Endothelial cell of umbilical vein (primary cell): Measurements from ENCODE around the gene IER3. TPM values are rescaled to one million over a fixed set of nuclear protein-coding genes. Genes with fewer than 3 reads are reported as not detected.
"Not testable (repeated sequence)": the region's sequence is repeated elsewhere in the genome, so short reads cannot be mapped to it uniquely, and the experiment has no call there.

Experiments used
- BruUV-seq: library from RNA; stranded (reverse); fragments of 400-500 nt; replicated peaks from 2 replicates; lab custom pipeline; 2021; lab: Mats Ljungman, UMichigan
- CTCF ChIA-PET: fragments of 300-600, 350-600 bp; sonication (Branson Sonifier 250); formaldehyde crosslinking; loops from one replicate; lab custom pipeline; 2021; ENCODE audit warnings: antibody characterized with exemption, inconsistent platforms; lab: Charles Lee
- POLR2A ChIA-PET: fragments of 300-600, 350-600 bp; sonication (Branson Sonifier 250); formaldehyde crosslinking; loops from one replicate; lab custom pipeline; 2021; ENCODE audit warnings: antibody characterized with exemption, inconsistent platforms; lab: Charles Lee
- DNase-seq: peaks from one replicate; pipeline ENCODE4 v3.0.0-alpha.2; 2011; ENCODE audit warnings: low read depth, low spot score
- FAIRE-seq: peaks from 2 replicates; lab custom pipeline; 2011; peaks lifted over from hg19 to GRCh38; lab: Jason Lieb, UNC
- H2AFZ ChIP-seq: 2 replicates; pipeline ENCODE4 v1.6.0; 2012; ENCODE audit warnings: low read depth, low read length, control low read depth, inconsistent platforms
- H3K27ac ChIP-seq: 2 replicates; pipeline ENCODE4 v1.5.1; 2011; ENCODE audit warnings: low read depth, mild to moderate bottlenecking, control low read depth, low read length, moderate library complexity; ENCODE audit not compliant: insufficient read depth
- H3K27me3 ChIP-seq, 2 experiments: 2 replicates each; pipeline versions ENCODE4 v1.6.0 to v1.6.1; 2011; ENCODE audit warnings: low read length in 2 of 2, mixed read lengths in 1 of 2; ENCODE audit not compliant: control insufficient read depth in 2 of 2, insufficient read depth in 2 of 2
- H3K36me3 ChIP-seq, 2 experiments: 2 replicates in 1 of 2; 3 replicates in 1 of 2; pipeline ENCODE4 v1.5.1; 2011; ENCODE audit warnings: low read length in 2 of 2, mild to moderate bottlenecking in 1 of 2, moderate library complexity in 1 of 2; ENCODE audit not compliant: control insufficient read depth in 2 of 2, insufficient read depth in 2 of 2; ENCODE audit errors: extremely low read depth in 1 of 2
- H3K4me1 ChIP-seq: 3 replicates; pipeline ENCODE4 v1.5.1; 2011; ENCODE audit warnings: mild to moderate bottlenecking, low read length; ENCODE audit not compliant: control insufficient read depth, insufficient read depth; ENCODE audit errors: extremely low read depth
- H3K4me2 ChIP-seq: 2 replicates; pipeline ENCODE4 v1.6.1; 2011; ENCODE audit warnings: low read length, control low read depth, mixed read lengths; ENCODE audit not compliant: insufficient read depth
- H3K4me3 ChIP-seq, 3 experiments: fragments of 200-600 bp in 1 of 3; sonication (generic), shearing (Covaris generic) in 1 of 3; replicated peaks in 1 of 3; 2 replicates each; pipeline ENCODE4 v1.5.1; 2011 to 2016; ENCODE audit warnings: control low read depth in 3 of 3, low read length in 3 of 3, mild to moderate bottlenecking in 2 of 3, inconsistent platforms in 1 of 3, low read depth in 1 of 3, moderate library complexity in 1 of 3; ENCODE audit not compliant: insufficient read depth in 1 of 3
- H3K79me2 ChIP-seq: 2 replicates; pipeline ENCODE4 v1.6.0; 2012; ENCODE audit warnings: low read length, inconsistent platforms; ENCODE audit not compliant: control insufficient read depth, insufficient read depth
- H3K9ac ChIP-seq: replicated peaks from 2 replicates; pipeline ENCODE3; 2011; ENCODE audit warnings: low read length, control low read depth; ENCODE audit not compliant: insufficient read depth; ENCODE audit errors: extremely low read depth
- H3K9me1 ChIP-seq: replicated peaks from 3 replicates; pipeline ENCODE4 v1.6.0; 2011; ENCODE audit warnings: mild to moderate bottlenecking, low read length; ENCODE audit not compliant: control insufficient read depth, insufficient read depth; ENCODE audit errors: extremely low read depth
- H3K9me3 ChIP-seq: replicated peaks from 2 replicates; pipeline ENCODE4 v1.5.1; 2012; ENCODE audit warnings: low read length, inconsistent platforms; ENCODE audit not compliant: control insufficient read depth, insufficient read depth
- H4K20me1 ChIP-seq: replicated peaks from 2 replicates; pipeline ENCODE3; 2011; ENCODE audit warnings: mild to moderate bottlenecking, low read length; ENCODE audit not compliant: control insufficient read depth, insufficient read depth; ENCODE audit errors: extremely low read depth
- EZH2 ChIP-seq: IDR thresholded peaks from 2 replicates; pipeline ENCODE4 v1.6.1; 2012; ENCODE audit warnings: borderline replicate concordance, low read depth, mild to moderate bottlenecking, moderate library complexity, low read length, inconsistent platforms; ENCODE audit not compliant: severe bottlenecking
- MAX ChIP-seq: IDR thresholded peaks from 2 replicates; pipeline ENCODE4 v1.6.1; 2011; ENCODE audit not compliant: insufficient read depth, insufficient read length
- MYC ChIP-seq: IDR thresholded peaks from one replicate; pipeline ENCODE4 v1.6.1; 2011; ENCODE audit warnings: mild to moderate bottlenecking, low read depth, low read length
- POLR2AphosphoS5 ChIP-seq: IDR thresholded peaks from 2 replicates; pipeline ENCODE4 v1.6.1; 2012; ENCODE audit warnings: low read depth, mild to moderate bottlenecking, control low read depth, low read length, moderate library complexity; ENCODE audit not compliant: insufficient read depth
- dilution Hi-C: fragments of 300-500 bp; cut with MboI; formaldehyde crosslinking; loops from one replicate; pipeline ENCODE4 v1.15.0; 2019; ENCODE audit warnings: low sequenced_read_pairs; ENCODE audit not compliant: extremely low pct_ligation_motif_present
- intact Hi-C: fragments of 100-400 bp; cut with micrococcal nuclease; formaldehyde crosslinking; loops from one replicate; pipeline ENCODE4 v1.10.0; 2022
- polyA plus RNA-seq, 4 experiments: library from polyadenylated mRNA; depleted of rRNA in 3 of 4; stranded (reverse) in 3 of 4; unstranded in 1 of 4; fragments of >200 nt; gene quantifications; 2 replicates each; pipeline versions ENCODE4 v1.2.1 to v1.2.3, GENCODE V29; 2011 to 2012; ENCODE audit warnings: missing spikeins in 1 of 4
- total RNA-seq: library from RNA; stranded (reverse); gene quantifications from 2 replicates; pipeline ENCODE4 v1.2.3, GENCODE V29; 2021

The IER3 gene
- total and polyA plus RNA-seq, 2 donors (not counting 3 experiments of a cell fraction or from before 2014, with no cell fraction given), result 170 to 468 TPM

DNA sequence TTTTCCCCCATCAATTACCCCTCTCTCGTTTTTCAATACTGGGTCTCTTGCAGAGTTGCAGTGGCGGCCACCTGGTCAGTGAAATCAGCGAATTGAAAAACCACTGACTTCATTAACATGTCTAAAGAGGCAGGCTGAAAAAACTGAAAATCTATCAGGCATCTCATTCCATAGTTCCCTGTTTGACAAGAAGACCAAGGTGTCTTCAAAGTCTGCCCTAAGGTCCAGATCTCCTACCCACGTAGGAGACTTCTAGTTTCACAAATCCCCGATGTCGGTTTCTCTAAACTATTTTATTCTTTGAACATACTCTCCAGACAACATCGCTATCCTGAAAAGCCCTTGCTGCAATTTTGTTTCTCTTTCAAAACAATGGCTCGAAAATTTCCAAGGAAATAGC is 25.0 kb downstream of the IER3 start:
- peaks cover 3% of the 10 kb centered on the region for H4K20me1 ChIP-seq
- H3K9ac ChIP-seq, result peak overlapping the region; percentile 100
- no peaks in the 10 kb centered on the region for H3K9me1 ChIP-seq
- peaks cover 10 to 18% of the 10 kb centered on the region in 2 experiments for H3K36me3 ChIP-seq
- peaks cover 56% of the 10 kb centered on the region for H3K79me2 ChIP-seq
- POLR2A ChIA-PET, result interaction anchor here (1.3 to 2.9 kb wide), 2 partner anchors 30 to 37 kb away, joined by 4 to 18 read pairs; no protein-coding TSS in a partner anchor
- no peak overlapping the region for H2AFZ ChIP-seq
- FAIRE-seq, result no peak
- intact Hi-C loops (no loop called here), dilution Hi-C loops (no loop called here)
- CTCF ChIA-PET, result interaction anchor here (1.3 to 9.2 kb wide), 4 partner anchors 12 to 175 kb away, joined by 4 to 296 read pairs (median 4); no protein-coding TSS in a partner anchor
- peaks cover 38% of the 10 kb centered on the region for H3K4me1 ChIP-seq
- H3K4me3 ChIP-seq, result peak overlapping the region; percentile 57 to 99 (median 94)
- DNase-seq, result no peak
- H3K27ac ChIP-seq, result peak overlapping the region; percentile 56
- TF ChIP-seq POLR2AphosphoS5 (no peak), EZH2 (no peak), MYC (no peak), MAX (no peak)
- H3K27me3 ChIP-seq, result no peaks in the 10 kb centered on the region
- H3K4me2 ChIP-seq, result peak overlapping the region; percentile 86
- no TSS peak for BruUV-seq
- H3K9me3 ChIP-seq, result no peaks in the 10 kb centered on the region

- POLR2A ChIA-PET, result interaction anchor here (1.0 to 2.9 kb wide), 7 partner anchors 11 to 103 kb away, joined by 4 to 18 read pairs (median 6); partner anchors contain the start of gene NRM
- H4K20me1 ChIP-seq, H3K27me3 ChIP-seq, dilution Hi-C loops, H3K9me3 ChIP-seq, DNase-seq, FAIRE-seq, H3K36me3 ChIP-seq, H2AFZ ChIP-seq, H3K9me1 ChIP-seq: not testable (repeated sequence)
- peak overlapping the region; percentile 82 for H3K9ac ChIP-seq
- BruUV-seq, result TSS peak; percentile 1
- peak overlapping the region; percentile 82 for H3K27ac ChIP-seq
- peak overlapping the region in 2 of 3 experiments; percentile 24 to 62 for H3K4me3 ChIP-seq
- H3K4me1 ChIP-seq, result peaks cover 27% of the 10 kb centered on the region
- H3K79me2 ChIP-seq, result peaks cover 43% of the 10 kb centered on the region
- peak overlapping the region; percentile 67 for H3K4me2 ChIP-seq
- CTCF ChIA-PET, result interaction anchor here (1.0 to 9.2 kb wide), 12 partner anchors 13 to 369 kb away, joined by 4 to 296 read pairs (median 6); no protein-coding TSS in a partner anchor
- intact Hi-C loops, result loop anchor here (1.0 kb wide), 3 partner anchors 31 to 101 kb away; partner anchors contain the start of genes MRPS18B and PPP1R10
Observed at GRCh38 chr6:30717845-30718720, 26.3 kb downstream of the IER3 start.
